ENCODE results near the gene CD53.

DNA sequence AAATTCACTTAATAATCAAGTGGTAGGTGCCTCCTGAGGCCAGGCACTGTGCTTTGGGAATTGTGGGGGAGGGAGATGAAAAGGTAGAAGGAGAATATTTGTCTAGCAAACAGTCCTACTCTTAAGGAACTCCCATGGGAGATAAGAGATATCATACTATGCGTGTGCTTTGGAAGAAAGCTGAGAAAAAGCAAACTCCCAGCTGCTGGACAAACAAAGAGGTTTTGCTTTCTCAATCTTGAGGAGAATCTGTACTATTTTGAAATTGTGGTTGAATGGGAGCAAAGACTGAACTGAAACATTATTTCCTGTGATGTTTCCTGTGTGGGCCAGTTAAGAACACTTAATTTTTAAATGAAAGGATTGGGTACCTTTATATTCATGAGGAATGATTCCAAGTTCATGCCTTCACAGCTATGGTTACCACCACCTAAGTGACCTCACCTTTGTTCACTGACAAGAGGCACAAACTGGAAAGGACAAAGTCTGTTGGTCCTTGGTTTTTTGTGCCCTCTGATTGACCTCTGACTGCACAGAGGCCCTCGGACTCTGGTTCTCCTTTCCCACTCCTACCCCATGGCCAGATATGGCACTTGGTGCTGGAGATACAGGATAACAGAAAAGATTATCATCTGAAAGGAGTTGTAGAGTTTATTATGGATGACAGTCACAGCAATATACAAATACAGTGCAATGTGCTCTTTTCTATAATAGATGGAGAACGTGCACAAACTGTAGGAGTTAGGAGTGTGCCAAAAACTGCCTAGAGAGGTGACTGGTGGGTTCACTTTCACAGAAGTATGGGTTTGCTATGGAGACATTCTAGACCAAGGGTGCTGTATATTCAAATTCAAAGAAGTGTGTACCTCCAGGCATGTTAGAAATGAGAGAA is 1.6 kb downstream of the CD53 start:
- no peak for TF ChIP-seq CEBPB (tag; IDR thresholded peaks at IDR 0.05)
- no peak for TF ChIP-seq NFIC (IDR thresholded peaks at IDR 0.05)
- no peak for TF ChIP-seq BRCA1 (IDR thresholded peaks at IDR 0.05)
- TF ChIP-seq BRCA1 (CRISPR knock-in tag; IDR thresholded peaks at IDR 0.05) = no peak
- no peak for TF ChIP-seq CTCF (IDR thresholded peaks at IDR 0.05 in 2 of 3, conservative IDR thresholded peaks at IDR 0.05 in 1 of 3; ENCODE audit: insufficient read depth in 2 of 3, low read depth in 1 of 3, low read length in 3 of 3)
- TF ChIP-seq, protein P1, sequence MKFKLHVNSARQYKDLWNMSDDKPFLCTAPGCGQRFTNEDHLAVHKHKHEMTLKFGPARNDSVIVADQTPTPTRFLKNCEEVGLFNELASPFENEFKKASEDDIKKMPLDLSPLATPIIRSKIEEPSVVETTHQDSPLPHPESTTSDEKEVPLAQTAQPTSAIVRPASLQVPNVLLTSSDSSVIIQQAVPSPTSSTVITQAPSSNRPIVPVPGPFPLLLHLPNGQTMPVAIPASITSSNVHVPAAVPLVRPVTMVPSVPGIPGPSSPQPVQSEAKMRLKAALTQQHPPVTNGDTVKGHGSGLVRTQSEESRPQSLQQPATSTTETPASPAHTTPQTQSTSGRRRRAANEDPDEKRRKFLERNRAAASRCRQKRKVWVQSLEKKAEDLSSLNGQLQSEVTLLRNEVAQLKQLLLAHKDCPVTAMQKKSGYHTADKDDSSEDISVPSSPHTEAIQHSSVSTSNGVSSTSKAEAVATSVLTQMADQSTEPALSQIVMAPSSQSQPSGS (CRISPR knock-in tag; IDR thresholded peaks at IDR 0.05) = no peak
- no peak for TF ChIP-seq ZNF23 (CRISPR knock-in tag; IDR thresholded peaks at IDR 0.05)
- TF ChIP-seq HBP1 (CRISPR knock-in tag; IDR thresholded peaks at IDR 0.05) = no peak
- no peak for TF ChIP-seq RBM22 (IDR thresholded peaks at IDR 0.05; ENCODE audit: low read depth, low read length, poor library complexity, severe bottlenecking)
- 0 out of 4 replicates have a peak, but pooled peaks of 1 of the 2 experiments have one; percentile 14 for TF ChIP-seq RCOR1 (IDR thresholded peaks at IDR 0.05; ENCODE audit: borderline replicate concordance in 1 of 2, low read depth in 2 of 2, low read length in 2 of 2)
- TF ChIP-seq DLX4 (CRISPR knock-in tag; IDR thresholded peaks at IDR 0.05) = no peak
- no peak for TF ChIP-seq CHD2 (IDR thresholded peaks at IDR 0.05; ENCODE audit: low read depth, low read length)
- no peak for TF ChIP-seq KLF16 (IDR thresholded peaks at IDR 0.05)
- TF ChIP-seq POLR2A (conservative IDR thresholded peaks at IDR 0.05) = no peak
- no peak for TF ChIP-seq TARDBP (IDR thresholded peaks at IDR 0.05)

Data from K562 (cell line).